H9 (cell line): ENCODE data around the gene PDCD4. TPM values are rescaled to one million over a fixed set of nuclear protein-coding genes. Genes with fewer than 3 reads are reported as not detected.

ENCODE experiments used
- DNase-seq: peaks from one replicate; pipeline ENCODE4 v3.0.0-alpha.2; 2017
- H2AFZ ChIP-seq: one replicate; pipeline ENCODE4 v1.6.1; 2013; ENCODE audit warnings: mild to moderate bottlenecking, low read length, control low read depth, moderate library complexity
- H2AK5ac ChIP-seq: 2 replicates; pipeline ENCODE4 v1.6.1; 2013; ENCODE audit warnings: low read length, control low read depth, mixed read lengths; ENCODE audit not compliant: insufficient read length
- H2BK120ac ChIP-seq: one replicate; pipeline ENCODE4 v1.6.1; 2013; ENCODE audit warnings: low read depth, mild to moderate bottlenecking, low read length, control low read depth, inconsistent platforms; ENCODE audit not compliant: poor library complexity, severe bottlenecking
- H2BK12ac ChIP-seq: 2 replicates; pipeline ENCODE4 v1.6.1; 2013; ENCODE audit warnings: low read length, control low read depth, mixed read lengths, low read depth; ENCODE audit not compliant: insufficient read length
- H2BK15ac ChIP-seq: 2 replicates; pipeline ENCODE4 v1.6.1; 2013; ENCODE audit warnings: low read depth, low read length, control low read depth
- H2BK20ac ChIP-seq: one replicate; pipeline ENCODE4 v1.6.1; 2013; ENCODE audit warnings: low read depth, mild to moderate bottlenecking, low read length, control low read depth, inconsistent platforms; ENCODE audit not compliant: poor library complexity, severe bottlenecking
- H2BK5ac ChIP-seq: 2 replicates; pipeline ENCODE4 v1.6.1; 2013; ENCODE audit warnings: low read length, control low read depth, mixed read lengths; ENCODE audit not compliant: insufficient read length
- H3K14ac ChIP-seq: 2 replicates; pipeline ENCODE4 v1.6.1; 2013; ENCODE audit warnings: low read length, control low read depth; ENCODE audit not compliant: insufficient read depth
- H3K18ac ChIP-seq: 2 replicates; pipeline ENCODE4 v1.6.1; 2013; ENCODE audit warnings: low read depth, mild to moderate bottlenecking, mixed read lengths, low read length, control low read depth; ENCODE audit not compliant: insufficient read length
- H3K23ac ChIP-seq: 2 replicates; pipeline ENCODE4 v1.6.1; 2013; ENCODE audit warnings: low read length, control low read depth, mixed read lengths, low read depth; ENCODE audit not compliant: insufficient read length
- H3K23me2 ChIP-seq: 2 replicates; pipeline ENCODE4 v1.6.1; 2013; ENCODE audit warnings: low read depth, mild to moderate bottlenecking, mixed read lengths, low read length, control low read depth; ENCODE audit not compliant: insufficient read length, poor library complexity, severe bottlenecking
- H3K27ac ChIP-seq: 2 replicates; pipeline ENCODE4 v1.5.1; 2013; ENCODE audit warnings: low read length, control low read depth, mixed read lengths, low read depth; ENCODE audit not compliant: insufficient read length
- H3K27me3 ChIP-seq: 2 replicates; pipeline ENCODE4 v1.6.1; 2013; ENCODE audit warnings: low read length, control low read depth, inconsistent platforms; ENCODE audit not compliant: insufficient read depth
- H3K4ac ChIP-seq: 2 replicates; pipeline ENCODE4 v1.6.1; 2013; ENCODE audit warnings: low read depth, mild to moderate bottlenecking, control low read depth, inconsistent platforms, low read length, moderate library complexity
- H3K4me1 ChIP-seq: 2 replicates; pipeline ENCODE4 v1.6.1; 2013; ENCODE audit warnings: low read length, control low read depth, inconsistent platforms; ENCODE audit not compliant: insufficient read depth
- H3K4me2 ChIP-seq: 2 replicates; pipeline ENCODE4 v1.6.1; 2013; ENCODE audit warnings: low read length, control low read depth, mixed read lengths; ENCODE audit not compliant: insufficient read length, insufficient read depth
- H3K56ac ChIP-seq: 2 replicates; pipeline ENCODE4 v1.6.1; 2013; ENCODE audit warnings: low read depth, mild to moderate bottlenecking, mixed read lengths, low read length, control low read depth; ENCODE audit not compliant: insufficient read length
- H3K79me1 ChIP-seq: 2 replicates; pipeline ENCODE4 v1.6.1; 2013; ENCODE audit warnings: low read depth, mild to moderate bottlenecking, moderate library complexity, low read length, control low read depth, inconsistent platforms; ENCODE audit not compliant: insufficient read depth, poor library complexity, severe bottlenecking
- H3K79me2 ChIP-seq: 2 replicates; pipeline ENCODE4 v1.6.1; 2013; ENCODE audit warnings: low read length, control low read depth, inconsistent platforms; ENCODE audit not compliant: insufficient read depth
- H3K9ac ChIP-seq: 2 replicates; pipeline ENCODE4 v1.6.1; 2013; ENCODE audit warnings: low read length, control low read depth, mixed read lengths; ENCODE audit not compliant: insufficient read length; ENCODE audit errors: extremely low read depth
- H3K9me3 ChIP-seq: one replicate; pipeline ENCODE4 v1.6.1; 2013; ENCODE audit warnings: low read depth, low read length, inconsistent platforms; ENCODE audit not compliant: control insufficient read depth
- H3T11ph ChIP-seq: one replicate; pipeline ENCODE4 v1.6.1; 2013; ENCODE audit warnings: mild to moderate bottlenecking, low read length, control low read depth, inconsistent platforms
- H4K20me1 ChIP-seq: one replicate; pipeline ENCODE4 v1.6.1; 2013; ENCODE audit not compliant: control insufficient read depth, insufficient read length, insufficient read depth
- H4K5ac ChIP-seq: 2 replicates; pipeline ENCODE4 v1.6.1; 2013; ENCODE audit warnings: low read depth, mild to moderate bottlenecking, mixed read lengths, low read length, control low read depth; ENCODE audit not compliant: insufficient read length
- H4K8ac ChIP-seq: replicated peaks from 2 replicates; pipeline ENCODE4 v1.6.1; 2013; ENCODE audit warnings: low read length, control low read depth, mixed read lengths, low read depth; ENCODE audit not compliant: insufficient read length
- H4K91ac ChIP-seq: 2 replicates; pipeline ENCODE4 v1.6.1; 2013; ENCODE audit warnings: low read depth, mild to moderate bottlenecking, moderate library complexity, mixed read lengths, low read length, control low read depth; ENCODE audit not compliant: insufficient read length
- H3K27ac Mint-ChIP-seq, 3 experiments: 2 replicates in 2 of 3; 3 replicates in 1 of 3; pipeline ENCODE4 v1.8.0; 2020 to 2021; ENCODE audit warnings: mixed read lengths in 3 of 3, mild to moderate bottlenecking in 1 of 3, moderate library complexity in 1 of 3
- H3K27me3 Mint-ChIP-seq: 2 replicates; pipeline ENCODE4 v1.8.0; 2021; ENCODE audit warnings: low read depth, mild to moderate bottlenecking, moderate library complexity, mixed read lengths
- H3K36me3 Mint-ChIP-seq, 3 experiments: 2 replicates in 2 of 3; 3 replicates in 1 of 3; pipeline ENCODE4 v1.8.0; 2020 to 2021; ENCODE audit warnings: low read depth in 3 of 3, mixed read lengths in 3 of 3; ENCODE audit not compliant: insufficient read depth in 1 of 3
- H3K4me1 Mint-ChIP-seq, 2 experiments: 2 replicates each; pipeline ENCODE4 v1.8.0; 2020; ENCODE audit warnings: mixed read lengths in 2 of 2
- H3K4me3 Mint-ChIP-seq, 2 experiments: 2 replicates in 1 of 2; 3 replicates in 1 of 2; pipeline ENCODE4 v1.8.0; 2020 to 2021; ENCODE audit warnings: mild to moderate bottlenecking in 2 of 2, mixed read lengths in 2 of 2, moderate library complexity in 1 of 2
- H3K9me3 Mint-ChIP-seq, 2 experiments: 2 replicates in 1 of 2; 3 replicates in 1 of 2; pipeline ENCODE4 v1.8.0; 2020; ENCODE audit warnings: mild to moderate bottlenecking in 2 of 2, mixed read lengths in 2 of 2, moderate library complexity in 1 of 2
- WGBS: extraction: QIAGEN DNeasy Blood & Tissue Kit; methylation state at CpG from one replicate; pipeline ENCODE4 v1.1.7; 2013; ENCODE audit warnings: missing lambda C conversion rate, low lambda C conversion rate, mixed read lengths; ENCODE audit not compliant: insufficient read length; ENCODE audit errors: extremely low coverage; 5-methylcytosine and 5-hydroxymethylcytosine counted together
- total RNA-seq: library from RNA; stranded (reverse); gene quantifications from 2 replicates; pipeline ENCODE4 v1.2.1, GENCODE V29; 2021
- TF ChIP-seq, protein P1 (sequence below): fragments of 200-600 bp; sonication (generic); conservative IDR thresholded peaks from 3 replicates; pipeline ENCODE4 v1.8.0; 2021; ENCODE audit warnings: antibody characterized with exemption, mild to moderate bottlenecking

Gene PDCD4
- total RNA-seq, 1 experiment from 2014 or later = 29.3 TPM

DNA sequence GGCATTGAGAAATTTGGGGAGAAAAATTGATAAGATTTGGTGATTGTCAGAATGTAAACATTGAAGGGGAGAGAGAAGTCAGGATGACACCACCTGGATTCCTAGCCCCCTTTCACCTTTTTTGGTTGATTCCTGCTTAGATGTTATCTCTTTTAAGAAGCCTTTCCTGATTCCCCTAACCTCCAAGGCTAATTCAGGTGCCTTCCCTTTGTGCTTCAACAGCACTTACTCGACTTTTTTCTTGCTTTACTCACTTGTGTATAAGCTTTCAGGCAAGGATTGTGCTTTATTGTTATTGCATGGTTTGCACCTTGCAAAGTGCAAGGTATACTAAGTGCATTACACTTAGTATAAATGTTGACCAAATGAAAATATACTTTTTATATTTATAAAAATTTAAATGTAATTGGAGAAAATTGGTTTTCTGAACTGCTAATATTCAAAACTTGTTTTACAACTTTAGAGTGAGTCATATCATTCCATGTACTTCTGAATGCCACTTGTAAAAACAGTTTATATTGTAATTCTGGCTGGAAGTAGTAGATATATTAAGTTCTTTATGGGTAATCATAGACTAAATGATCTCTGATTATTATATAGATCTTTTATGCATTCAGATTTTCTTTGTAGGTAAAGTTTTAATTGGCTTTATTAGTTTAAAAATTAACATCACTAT, 60.9 kb downstream of the PDCD4 start:
- Histone ChIP-seq H3K56ac (no peak overlapping the region), H3K79me1 (no peaks in the 10 kb centered on the region), H3K27me3 (no peaks in the 10 kb centered on the region), H3K79me2 (peaks cover 12% of the 10 kb centered on the region; the same call in 1 of the 2 replicates), H3K9ac (no peak overlapping the region), H3K18ac (no peak overlapping the region), H2BK20ac (no peak overlapping the region), H3K23me2 (no peaks in the 10 kb centered on the region), H3K14ac (no peak overlapping the region), H2AK5ac (no peak overlapping the region), H3K4me1 (peaks cover 5% of the 10 kb centered on the region), H3K27ac (no peak overlapping the region), H3T11ph (no peak overlapping the region), H2AFZ (no peak overlapping the region), H4K91ac (no peak overlapping the region), H3K23ac (no peak overlapping the region), H2BK15ac (no peak overlapping the region), H3K4me2 (no peak overlapping the region), H2BK120ac (no peak overlapping the region), H2BK5ac (no peak overlapping the region), H2BK12ac (no peak overlapping the region), H4K5ac (no peak overlapping the region), H3K9me3 (no peaks in the 10 kb centered on the region), H4K8ac (no peak overlapping the region), H3K4ac (no peak overlapping the region), H4K20me1 (no peaks in the 10 kb centered on the region)
- Mint-ChIP-seq H3K9me3 (no peaks in the 10 kb centered on the region), H3K27ac (no peak overlapping the region), H3K27me3 (no peaks in the 10 kb centered on the region; the same call in 1 of the 2 replicates), H3K36me3 (peaks cover 0 to 6% (median 0%) of the 10 kb centered on the region in 3 experiments; a peak in 1 of 7 replicates), H3K4me1 (peaks cover 5 to 8% of the 10 kb centered on the region in 2 experiments), H3K4me3 (no peak overlapping the region)
- TF ChIP-seq, protein P1, sequence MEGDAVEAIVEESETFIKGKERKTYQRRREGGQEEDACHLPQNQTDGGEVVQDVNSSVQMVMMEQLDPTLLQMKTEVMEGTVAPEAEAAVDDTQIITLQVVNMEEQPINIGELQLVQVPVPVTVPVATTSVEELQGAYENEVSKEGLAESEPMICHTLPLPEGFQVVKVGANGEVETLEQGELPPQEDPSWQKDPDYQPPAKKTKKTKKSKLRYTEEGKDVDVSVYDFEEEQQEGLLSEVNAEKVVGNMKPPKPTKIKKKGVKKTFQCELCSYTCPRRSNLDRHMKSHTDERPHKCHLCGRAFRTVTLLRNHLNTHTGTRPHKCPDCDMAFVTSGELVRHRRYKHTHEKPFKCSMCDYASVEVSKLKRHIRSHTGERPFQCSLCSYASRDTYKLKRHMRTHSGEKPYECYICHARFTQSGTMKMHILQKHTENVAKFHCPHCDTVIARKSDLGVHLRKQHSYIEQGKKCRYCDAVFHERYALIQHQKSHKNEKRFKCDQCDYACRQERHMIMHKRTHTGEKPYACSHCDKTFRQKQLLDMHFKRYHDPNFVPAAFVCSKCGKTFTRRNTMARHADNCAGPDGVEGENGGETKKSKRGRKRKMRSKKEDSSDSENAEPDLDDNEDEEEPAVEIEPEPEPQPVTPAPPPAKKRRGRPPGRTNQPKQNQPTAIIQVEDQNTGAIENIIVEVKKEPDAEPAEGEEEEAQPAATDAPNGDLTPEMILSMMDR = no peak
- no CpG with 5 or more reads among the region's 1 CpG for WGBS
- DNase-seq = no peak
